Measurements from ENCODE around the gene DMKN.

DNA sequence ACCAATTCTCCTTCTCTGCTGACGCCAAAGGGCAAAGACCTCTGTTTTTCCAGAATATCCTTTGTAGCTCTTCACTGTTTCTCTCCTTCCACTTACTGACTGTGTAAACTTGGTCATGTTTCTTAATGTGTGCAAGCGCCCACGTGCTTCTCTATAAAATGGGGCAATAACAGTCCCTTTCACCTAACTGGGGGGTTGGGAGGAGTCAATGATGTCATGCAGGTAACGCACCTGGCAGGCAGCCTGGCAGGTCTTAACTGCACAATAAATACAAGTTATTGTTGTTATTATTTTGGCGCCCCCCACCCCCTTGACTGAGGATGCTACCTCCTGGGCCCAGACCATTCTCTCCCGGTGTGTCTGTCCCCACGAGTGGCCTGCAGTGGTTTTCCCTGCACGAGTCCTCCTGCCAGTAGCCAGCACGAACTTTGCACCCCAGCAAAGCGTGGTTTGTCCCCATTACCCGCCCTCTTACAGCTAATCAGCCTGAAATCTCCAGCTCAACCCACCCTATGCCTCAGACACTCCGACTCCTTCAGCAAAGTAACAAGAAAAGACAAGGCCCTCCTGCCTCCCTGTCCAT is 9.4 kb upstream of the DMKN start:
- TF ChIP-seq, protein P1, sequence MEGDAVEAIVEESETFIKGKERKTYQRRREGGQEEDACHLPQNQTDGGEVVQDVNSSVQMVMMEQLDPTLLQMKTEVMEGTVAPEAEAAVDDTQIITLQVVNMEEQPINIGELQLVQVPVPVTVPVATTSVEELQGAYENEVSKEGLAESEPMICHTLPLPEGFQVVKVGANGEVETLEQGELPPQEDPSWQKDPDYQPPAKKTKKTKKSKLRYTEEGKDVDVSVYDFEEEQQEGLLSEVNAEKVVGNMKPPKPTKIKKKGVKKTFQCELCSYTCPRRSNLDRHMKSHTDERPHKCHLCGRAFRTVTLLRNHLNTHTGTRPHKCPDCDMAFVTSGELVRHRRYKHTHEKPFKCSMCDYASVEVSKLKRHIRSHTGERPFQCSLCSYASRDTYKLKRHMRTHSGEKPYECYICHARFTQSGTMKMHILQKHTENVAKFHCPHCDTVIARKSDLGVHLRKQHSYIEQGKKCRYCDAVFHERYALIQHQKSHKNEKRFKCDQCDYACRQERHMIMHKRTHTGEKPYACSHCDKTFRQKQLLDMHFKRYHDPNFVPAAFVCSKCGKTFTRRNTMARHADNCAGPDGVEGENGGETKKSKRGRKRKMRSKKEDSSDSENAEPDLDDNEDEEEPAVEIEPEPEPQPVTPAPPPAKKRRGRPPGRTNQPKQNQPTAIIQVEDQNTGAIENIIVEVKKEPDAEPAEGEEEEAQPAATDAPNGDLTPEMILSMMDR (IDR thresholded peaks at IDR 0.05), result no peak
- TF ChIP-seq POLR2A (IDR thresholded peaks at IDR 0.05) (no peak), EP300 (IDR thresholded peaks at IDR 0.05) (no peak), POLR2AphosphoS5 (IDR thresholded peaks at IDR 0.05) (no peak)
